ENCODE results near the gene SECISBP2L.

SECISBP2L gene, protein sequence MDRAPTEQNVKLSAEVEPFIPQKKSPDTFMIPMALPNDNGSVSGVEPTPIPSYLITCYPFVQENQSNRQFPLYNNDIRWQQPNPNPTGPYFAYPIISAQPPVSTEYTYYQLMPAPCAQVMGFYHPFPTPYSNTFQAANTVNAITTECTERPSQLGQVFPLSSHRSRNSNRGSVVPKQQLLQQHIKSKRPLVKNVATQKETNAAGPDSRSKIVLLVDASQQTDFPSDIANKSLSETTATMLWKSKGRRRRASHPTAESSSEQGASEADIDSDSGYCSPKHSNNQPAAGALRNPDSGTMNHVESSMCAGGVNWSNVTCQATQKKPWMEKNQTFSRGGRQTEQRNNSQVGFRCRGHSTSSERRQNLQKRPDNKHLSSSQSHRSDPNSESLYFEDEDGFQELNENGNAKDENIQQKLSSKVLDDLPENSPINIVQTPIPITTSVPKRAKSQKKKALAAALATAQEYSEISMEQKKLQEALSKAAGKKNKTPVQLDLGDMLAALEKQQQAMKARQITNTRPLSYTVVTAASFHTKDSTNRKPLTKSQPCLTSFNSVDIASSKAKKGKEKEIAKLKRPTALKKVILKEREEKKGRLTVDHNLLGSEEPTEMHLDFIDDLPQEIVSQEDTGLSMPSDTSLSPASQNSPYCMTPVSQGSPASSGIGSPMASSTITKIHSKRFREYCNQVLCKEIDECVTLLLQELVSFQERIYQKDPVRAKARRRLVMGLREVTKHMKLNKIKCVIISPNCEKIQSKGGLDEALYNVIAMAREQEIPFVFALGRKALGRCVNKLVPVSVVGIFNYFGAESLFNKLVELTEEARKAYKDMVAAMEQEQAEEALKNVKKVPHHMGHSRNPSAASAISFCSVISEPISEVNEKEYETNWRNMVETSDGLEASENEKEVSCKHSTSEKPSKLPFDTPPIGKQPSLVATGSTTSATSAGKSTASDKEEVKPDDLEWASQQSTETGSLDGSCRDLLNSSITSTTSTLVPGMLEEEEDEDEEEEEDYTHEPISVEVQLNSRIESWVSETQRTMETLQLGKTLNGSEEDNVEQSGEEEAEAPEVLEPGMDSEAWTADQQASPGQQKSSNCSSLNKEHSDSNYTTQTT

GRCh38 chr15:49046220-49047102 is at the start of gene SECISBP2L:
SECISBP2L (minus strand) TSS chr15:49046446; CDS start chr15:49046299, 147 bp downstream.
- DNase-seq (ENCODE audit: low read depth), result peak; percentile 68
- TF ChIP-seq, protein P1, sequence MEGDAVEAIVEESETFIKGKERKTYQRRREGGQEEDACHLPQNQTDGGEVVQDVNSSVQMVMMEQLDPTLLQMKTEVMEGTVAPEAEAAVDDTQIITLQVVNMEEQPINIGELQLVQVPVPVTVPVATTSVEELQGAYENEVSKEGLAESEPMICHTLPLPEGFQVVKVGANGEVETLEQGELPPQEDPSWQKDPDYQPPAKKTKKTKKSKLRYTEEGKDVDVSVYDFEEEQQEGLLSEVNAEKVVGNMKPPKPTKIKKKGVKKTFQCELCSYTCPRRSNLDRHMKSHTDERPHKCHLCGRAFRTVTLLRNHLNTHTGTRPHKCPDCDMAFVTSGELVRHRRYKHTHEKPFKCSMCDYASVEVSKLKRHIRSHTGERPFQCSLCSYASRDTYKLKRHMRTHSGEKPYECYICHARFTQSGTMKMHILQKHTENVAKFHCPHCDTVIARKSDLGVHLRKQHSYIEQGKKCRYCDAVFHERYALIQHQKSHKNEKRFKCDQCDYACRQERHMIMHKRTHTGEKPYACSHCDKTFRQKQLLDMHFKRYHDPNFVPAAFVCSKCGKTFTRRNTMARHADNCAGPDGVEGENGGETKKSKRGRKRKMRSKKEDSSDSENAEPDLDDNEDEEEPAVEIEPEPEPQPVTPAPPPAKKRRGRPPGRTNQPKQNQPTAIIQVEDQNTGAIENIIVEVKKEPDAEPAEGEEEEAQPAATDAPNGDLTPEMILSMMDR (IDR thresholded peaks at IDR 0.05; ENCODE audit: control insufficient read depth, insufficient read depth, low read depth, low read length, missing control alignments), result peak; percentile 23
- peak within 1 kb of the TSS; percentile 93 for H3K4me3 ChIP-seq (ENCODE audit: control insufficient read depth, low read depth, low read length)

- TF ChIP-seq, protein P1 (IDR thresholded peaks at IDR 0.05; ENCODE audit: control insufficient read depth, insufficient read depth, low read depth, low read length, missing control alignments), result no peak
- DNase-seq (ENCODE audit: low read depth), result no peak
- no peak overlapping the region for H3K4me3 ChIP-seq (ENCODE audit: control insufficient read depth, low read depth, low read length)
These were observed 48.7 kb upstream of the SECISBP2L start for GRCh38 chr15:49094923-49095322.

- TF ChIP-seq, protein P1 (IDR thresholded peaks at IDR 0.05; ENCODE audit: control insufficient read depth, insufficient read depth, low read depth, low read length, missing control alignments), result no peak
- no peak overlapping the region for H3K4me3 ChIP-seq (ENCODE audit: control insufficient read depth, low read depth, low read length)
- DNase-seq (ENCODE audit: low read depth), result no peak
These were observed 47.2 kb upstream of the SECISBP2L start for GRCh38 chr15:49093252-49094105.

DNA sequence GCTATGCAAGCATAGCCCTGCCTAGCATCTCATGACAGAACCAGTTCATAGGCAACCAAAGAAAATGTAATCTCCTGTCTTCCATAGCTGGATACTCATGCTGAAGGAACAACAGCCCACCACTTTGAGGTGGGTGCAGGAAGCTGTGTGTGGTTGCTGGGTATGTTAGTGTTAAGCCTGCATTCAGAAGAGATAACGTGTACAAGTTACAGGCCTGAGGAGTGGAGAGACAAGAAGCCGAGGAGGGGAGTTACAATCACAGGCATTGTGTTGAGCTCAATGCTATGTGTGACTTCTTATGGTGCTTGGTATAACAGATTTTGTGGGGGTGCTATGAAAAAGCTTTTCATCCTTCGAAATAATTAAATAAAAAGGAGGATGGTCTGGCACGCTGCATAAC is 42.8 kb upstream of the SECISBP2L start:
- H3K4me3 ChIP-seq (ENCODE audit: control insufficient read depth, low read depth, low read length), result no peak overlapping the region
- TF ChIP-seq, protein P1 (IDR thresholded peaks at IDR 0.05; ENCODE audit: control insufficient read depth, insufficient read depth, low read depth, low read length, missing control alignments), result no peak
- no peak for DNase-seq (ENCODE audit: low read depth)

DNA sequence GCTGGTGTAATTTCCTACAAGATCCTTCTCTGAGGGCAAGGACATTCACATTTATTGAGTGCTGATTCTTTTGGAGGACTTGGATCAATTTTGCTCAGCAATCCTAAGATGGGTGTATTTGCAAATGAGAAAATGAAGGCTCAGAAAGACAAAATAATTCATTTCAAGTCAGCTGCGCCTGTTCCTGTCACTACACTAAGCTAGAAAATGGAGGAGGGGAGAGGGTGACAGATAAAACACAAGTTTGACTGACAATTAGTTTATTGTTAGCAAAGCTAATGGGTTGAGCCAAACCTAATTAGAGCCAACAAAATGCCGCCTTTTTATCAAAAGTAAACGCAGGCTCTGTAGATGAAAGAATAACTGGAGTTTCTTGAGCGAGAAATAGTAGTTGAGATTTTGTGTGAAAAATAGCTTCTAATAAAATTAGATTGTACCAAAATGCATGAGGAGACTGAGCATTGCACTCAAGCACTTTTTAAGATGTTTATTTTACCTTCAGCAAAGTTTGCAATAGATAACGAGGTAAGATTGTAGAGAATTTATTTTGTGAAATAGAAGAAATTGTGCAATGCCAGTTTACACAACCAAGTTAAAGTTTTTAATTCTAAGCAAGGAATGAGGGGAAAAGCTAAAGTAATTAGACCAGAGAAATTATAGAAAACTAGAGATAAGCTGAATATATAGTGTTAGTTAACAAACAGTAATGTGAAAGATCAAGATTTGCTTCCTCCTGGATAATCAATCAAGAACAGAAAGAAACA is 39.6 kb upstream of the SECISBP2L start:
- TF ChIP-seq, protein P1 (IDR thresholded peaks at IDR 0.05; ENCODE audit: control insufficient read depth, insufficient read depth, low read depth, low read length, missing control alignments), result no peak
- DNase-seq (ENCODE audit: low read depth), result no peak
- H3K4me3 ChIP-seq (ENCODE audit: control insufficient read depth, low read depth, low read length), result no peak overlapping the region

Measured in AG09309 (cell line).